GM18526 (cell line): ENCODE measurements around the gene XXYLT1.

Source experiments
- POLR2A ChIP-seq: IDR thresholded peaks from 3 replicates; pipeline ENCODE4 v1.6.1; 2011; ENCODE audit not compliant: insufficient read length; ENCODE audit errors: extremely low read depth

Gene XXYLT1

GRCh38 chr3:195177422-195178123 is 93.4 kb downstream of the XXYLT1 start:
- TF ChIP-seq POLR2A = no peak

GRCh38 chr3:195176776-195177175 is 94.2 kb downstream of the XXYLT1 start:
- TF ChIP-seq POLR2A = no peak

- TF ChIP-seq POLR2A = no peak
These were observed 95.3 kb downstream of the XXYLT1 start for GRCh38 chr3:195175476-195176337.

- no peak for TF ChIP-seq POLR2A
These were observed 95.9 kb downstream of the XXYLT1 start for GRCh38 chr3:195175076-195175475.

GRCh38 chr3:195173657-195174056 is 97.3 kb downstream of the XXYLT1 start:
- TF ChIP-seq POLR2A = no peak

DNA sequence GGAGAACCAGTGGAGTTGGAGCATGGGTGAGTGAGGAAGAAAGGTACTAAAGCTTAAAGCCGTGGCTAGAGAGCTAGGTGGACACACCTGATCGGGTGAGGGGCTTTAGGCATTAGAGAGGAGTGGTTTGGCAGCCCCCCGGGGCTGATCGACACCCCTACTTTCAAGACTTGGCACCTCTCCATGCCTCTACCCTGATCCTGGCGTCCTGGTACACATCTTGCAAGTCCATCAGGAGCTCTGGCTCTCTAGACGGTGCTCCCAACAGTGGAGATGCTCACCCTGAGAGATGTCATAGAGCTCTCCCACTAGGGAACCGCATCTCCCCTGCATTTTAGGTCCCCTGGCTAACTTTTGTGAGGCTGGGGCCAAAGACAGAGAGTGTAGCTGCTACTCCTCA is 98.1 kb downstream of the XXYLT1 start:
- TF ChIP-seq POLR2A = no peak

- TF ChIP-seq POLR2A = no peak
These were observed 98.8 kb downstream of the XXYLT1 start for GRCh38 chr3:195172039-195172684.

GRCh38 chr3:195171093-195171873 is 99.7 kb downstream of the XXYLT1 start:
- no peak for TF ChIP-seq POLR2A

DNA sequence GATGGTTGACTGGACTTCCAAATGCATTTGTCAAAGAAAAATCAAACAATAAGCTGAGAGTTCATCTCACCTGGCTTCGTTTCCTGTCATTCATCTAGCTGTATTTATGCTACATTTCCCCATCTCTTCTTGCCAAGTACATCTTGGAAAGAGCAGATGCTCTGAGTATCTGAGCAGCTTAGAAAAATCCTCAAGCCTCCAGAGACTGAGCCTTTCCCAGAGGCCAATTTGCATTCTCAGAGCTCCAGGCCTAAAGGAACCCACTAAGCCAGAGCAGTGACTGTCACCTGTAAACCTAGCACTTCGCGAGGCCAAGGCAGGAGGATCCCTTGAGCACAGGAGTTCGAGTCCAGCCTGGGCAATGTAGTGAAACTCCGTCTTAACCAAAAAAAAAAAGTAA is 100.5 kb downstream of the XXYLT1 start:
- TF ChIP-seq POLR2A = no peak

- no peak for TF ChIP-seq POLR2A
These were observed 101.8 kb downstream of the XXYLT1 start for GRCh38 chr3:195169011-195169649.

DNA sequence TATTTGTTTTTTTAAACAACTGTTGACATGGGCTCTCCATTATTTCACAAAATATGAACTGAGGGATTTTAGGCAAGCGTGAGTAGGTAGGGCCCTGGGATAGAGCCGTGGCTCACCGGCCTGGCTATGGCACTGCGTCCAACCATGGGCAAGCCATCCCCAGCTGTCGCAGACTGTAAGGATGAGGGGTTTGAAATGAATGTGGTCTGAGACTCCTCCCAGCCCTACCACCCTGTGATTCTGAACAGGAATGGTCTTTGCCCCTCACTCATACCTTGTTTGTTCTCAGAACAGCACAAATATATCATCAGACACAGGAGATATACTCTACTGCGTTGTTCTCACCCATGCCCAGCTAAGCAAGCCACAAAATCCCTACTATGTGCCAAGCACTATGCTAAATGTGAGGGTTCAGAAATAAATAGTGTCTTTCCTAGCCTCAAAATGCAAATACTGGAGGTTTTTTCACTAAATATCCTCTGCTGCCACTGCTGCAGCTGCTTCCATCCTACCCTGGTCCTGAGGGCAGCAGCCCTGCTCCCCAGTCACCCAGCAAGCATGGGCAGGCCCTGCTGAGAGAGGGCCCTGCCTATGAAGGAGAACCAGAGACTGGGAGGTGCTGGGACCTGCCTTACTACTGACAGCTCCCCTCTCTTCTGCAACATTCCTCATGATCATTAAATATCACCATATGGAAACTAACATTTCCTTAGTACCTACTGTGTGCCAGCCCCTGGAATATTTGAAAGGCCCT is 102.8 kb downstream of the XXYLT1 start:
- no peak for TF ChIP-seq POLR2A

- no peak for TF ChIP-seq POLR2A
These were observed 105.2 kb downstream of the XXYLT1 start for GRCh38 chr3:195165790-195166189.

DNA sequence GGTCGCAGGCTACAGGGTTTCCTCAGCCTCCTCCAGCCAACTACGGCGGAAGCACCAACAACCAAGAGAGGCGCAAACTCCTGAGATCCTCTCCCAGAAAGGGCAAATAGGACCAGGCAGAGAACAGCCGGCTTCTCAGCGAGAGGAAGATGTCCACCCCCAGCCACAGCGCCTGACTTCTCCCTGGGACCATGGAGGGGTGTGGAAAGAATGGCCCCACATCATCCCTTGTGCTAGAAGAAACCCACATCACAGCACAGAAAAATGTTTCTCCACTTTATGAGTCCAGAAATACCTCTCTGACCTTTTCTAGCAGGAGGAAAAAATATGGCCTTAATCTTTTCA is 105.7 kb downstream of the XXYLT1 start:
- TF ChIP-seq POLR2A = no peak
